Suprapubic skin (tissue), 4 donors: ENCODE measurements around the gene NBEA. TPM values are rescaled to one million over a fixed set of nuclear protein-coding genes. Genes with fewer than 3 reads are reported as not detected.

Experiments used
- DNase-seq, 2 donors: peaks; one replicate each; pipeline ENCODE4 v3.0.0-alpha.2; 2019; ENCODE audit warnings: low spot score in 2 of 2
- H3K27ac ChIP-seq: fragments of 200-600 bp; sonication (generic); one replicate; pipeline ENCODE4 v1.5.1; 2019
- H3K27me3 ChIP-seq: fragments of 200-600 bp; sonication (generic); one replicate; pipeline ENCODE4 v1.5.1; 2019
- H3K36me3 ChIP-seq: fragments of 200-600 bp; sonication (generic); one replicate; pipeline ENCODE4 v1.5.1; 2019
- H3K4me1 ChIP-seq: fragments of 200-600 bp; sonication (generic); one replicate; pipeline ENCODE4 v1.5.1; 2019
- H3K4me3 ChIP-seq: fragments of 200-600 bp; sonication (generic); one replicate; pipeline ENCODE4 v1.5.1; 2019; ENCODE audit warnings: mild to moderate bottlenecking
- H3K9me3 ChIP-seq: fragments of 200-600 bp; sonication (generic); one replicate; pipeline ENCODE4 v1.5.1; 2019
- CTCF ChIP-seq, 2 donors: fragments of 200-600 bp in 1 of 2; fragments of 450-650 bp in 1 of 2; sonication (generic) in 1 of 2; IDR thresholded peaks; one replicate each; pipeline ENCODE4 v1.5.1; 2016 to 2019; ENCODE audit warnings: antibody characterized with exemption in 2 of 2, mild to moderate bottlenecking in 1 of 2, moderate library complexity in 1 of 2
- EP300 ChIP-seq: sonication (generic); formaldehyde crosslinking; IDR thresholded peaks from one replicate; pipeline ENCODE4 v1.6.1; 2017; ENCODE audit warnings: antibody characterized with exemption
- POLR2A ChIP-seq, 2 donors: fragments of 450-650 bp; IDR thresholded peaks; one replicate each; pipeline ENCODE4 v1.6.1; 2017; ENCODE audit warnings: antibody characterized with exemption in 2 of 2, mild to moderate bottlenecking in 2 of 2, moderate library complexity in 2 of 2
- POLR2AphosphoS5 ChIP-seq, 3 donors: sonication (generic); formaldehyde crosslinking; IDR thresholded peaks; one replicate each; pipeline ENCODE4 v1.6.1; 2017; ENCODE audit warnings: antibody characterized with exemption in 3 of 3
- WGBS: methylation state at CpG from one replicate; pipeline ENCODE4 v1.1.5; 2018; 5-methylcytosine and 5-hydroxymethylcytosine counted together
- total RNA-seq, 4 donors: library from RNA; depleted of rRNA; stranded (reverse); fragments of >200 nt; gene quantifications; one replicate each; pipeline ENCODE4 v1.1.0, GENCODE V29; 2016

NBEA gene
- total RNA-seq, 4 donors from 2014 or later = 3.1 to 9.7 (median 4.1) TPM

GRCh38 chr13:35475212-35475959 lies 533.3 kb downstream of the NBEA start:
- Histone ChIP-seq H3K9me3 (no peaks in the 10 kb centered on the region), H3K27ac (peak overlapping the region; percentile 73), H3K4me1 (peaks cover 16% of the 10 kb centered on the region), H3K27me3 (peaks cover 70% of the 10 kb centered on the region), H3K4me3 (peak overlapping the region; percentile 59), H3K36me3 (no peaks in the 10 kb centered on the region)
- DNase-seq = peak in 1 of 2 donors; percentile 80
- TF ChIP-seq CTCF (IDR thresholded peaks at IDR 0.05) = no peak
- TF ChIP-seq EP300 = no peak
- no peak for TF ChIP-seq POLR2A (IDR thresholded peaks at IDR 0.05)
- no peak for TF ChIP-seq POLR2AphosphoS5 (IDR thresholded peaks at IDR 0.05)
- WGBS = 6% methylated on average over 37 of the region's 47 CpGs

DNA sequence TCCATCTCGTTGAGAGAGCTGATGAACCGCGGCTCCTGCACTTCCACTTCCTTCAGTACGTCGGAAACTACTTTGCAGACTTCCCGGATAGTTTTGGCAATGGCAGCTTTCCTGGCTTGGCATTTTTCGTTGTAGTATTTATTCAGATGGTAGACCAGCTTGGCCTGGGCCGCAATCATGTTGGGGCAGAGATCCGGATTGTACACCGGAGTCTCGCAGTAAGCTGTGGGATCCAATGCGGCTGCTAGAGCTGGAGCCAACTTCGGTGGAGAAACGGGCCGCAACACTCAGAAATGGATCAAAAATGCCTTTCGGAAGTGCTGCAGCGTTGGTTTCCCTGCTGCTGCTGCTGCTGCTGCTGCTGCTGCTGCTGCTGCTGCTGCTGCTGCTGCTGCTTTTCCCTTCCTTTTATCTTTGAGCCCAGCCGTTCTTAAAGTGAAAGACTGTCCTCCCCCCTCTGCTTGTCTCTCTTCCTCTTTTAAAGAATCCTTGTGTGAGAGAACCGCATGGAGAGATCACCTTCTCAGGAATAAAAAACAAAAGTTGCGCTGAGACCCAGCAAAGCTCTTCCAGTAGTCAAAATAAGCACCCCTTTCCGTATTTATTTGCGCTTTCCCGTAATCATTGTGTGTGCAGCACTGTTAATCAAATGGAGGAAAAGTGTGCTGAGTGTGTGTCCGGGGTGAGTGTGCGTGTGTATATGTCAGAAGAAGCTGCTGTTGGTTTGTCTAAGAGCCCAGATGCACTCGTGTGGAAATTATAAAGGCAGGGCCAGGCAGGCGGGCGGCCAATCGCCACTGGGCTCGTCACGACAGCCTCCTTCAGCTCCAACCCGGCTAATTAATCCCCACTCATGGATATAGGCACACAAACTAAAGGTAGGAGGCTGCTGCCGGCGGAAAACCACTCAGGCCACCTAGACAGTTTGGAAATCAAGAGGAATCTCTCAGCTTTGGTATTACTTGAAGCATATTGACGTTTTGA lies 534.2 kb downstream of the NBEA start, which contains the start of gene MAB21L1:
TSS of gene MAB21L1 (minus strand) at position 730 of the 984 bp plus-strand sequence. CDS start at position 179, 551 bp downstream.
- no peaks in the 10 kb centered on the region for H3K9me3 ChIP-seq
- peak within 1 kb of the TSS; percentile 73 for H3K27ac ChIP-seq
- peaks cover 62% of the 10 kb centered on the region for H3K27me3 ChIP-seq
- TF ChIP-seq POLR2AphosphoS5 (IDR thresholded peaks at IDR 0.05) = no peak
- peak in 1 of 2 donors; percentile 82 for TF ChIP-seq POLR2A (IDR thresholded peaks at IDR 0.05)
- 10% methylated on average over 33 of the region's 35 CpGs for WGBS
- no peaks in the 10 kb centered on the region for H3K36me3 ChIP-seq
- H3K4me3 ChIP-seq = peak within 1 kb of the TSS; percentile 59
- H3K4me1 ChIP-seq = peaks cover 9% of the 10 kb centered on the region
- peak in 1 of 2 donors; percentile 80 for DNase-seq

GRCh38 chr13:35477386-35477946 lies 535.4 kb downstream of the NBEA start:
- Histone ChIP-seq H3K4me3 (no peak overlapping the region), H3K4me1 (peaks cover 8% of the 10 kb centered on the region), H3K36me3 (no peaks in the 10 kb centered on the region), H3K27me3 (peaks cover 50% of the 10 kb centered on the region), H3K9me3 (no peaks in the 10 kb centered on the region), H3K27ac (no peak overlapping the region)
- no peak for TF ChIP-seq POLR2A (IDR thresholded peaks at IDR 0.05)
- TF ChIP-seq CTCF (IDR thresholded peaks at IDR 0.05) = no peak
- TF ChIP-seq POLR2AphosphoS5 (IDR thresholded peaks at IDR 0.05) = no peak
- TF ChIP-seq EP300 = no peak
- DNase-seq = no peak
- WGBS = 64% methylated on average over 5 of the region's 5 CpGs

DNA sequence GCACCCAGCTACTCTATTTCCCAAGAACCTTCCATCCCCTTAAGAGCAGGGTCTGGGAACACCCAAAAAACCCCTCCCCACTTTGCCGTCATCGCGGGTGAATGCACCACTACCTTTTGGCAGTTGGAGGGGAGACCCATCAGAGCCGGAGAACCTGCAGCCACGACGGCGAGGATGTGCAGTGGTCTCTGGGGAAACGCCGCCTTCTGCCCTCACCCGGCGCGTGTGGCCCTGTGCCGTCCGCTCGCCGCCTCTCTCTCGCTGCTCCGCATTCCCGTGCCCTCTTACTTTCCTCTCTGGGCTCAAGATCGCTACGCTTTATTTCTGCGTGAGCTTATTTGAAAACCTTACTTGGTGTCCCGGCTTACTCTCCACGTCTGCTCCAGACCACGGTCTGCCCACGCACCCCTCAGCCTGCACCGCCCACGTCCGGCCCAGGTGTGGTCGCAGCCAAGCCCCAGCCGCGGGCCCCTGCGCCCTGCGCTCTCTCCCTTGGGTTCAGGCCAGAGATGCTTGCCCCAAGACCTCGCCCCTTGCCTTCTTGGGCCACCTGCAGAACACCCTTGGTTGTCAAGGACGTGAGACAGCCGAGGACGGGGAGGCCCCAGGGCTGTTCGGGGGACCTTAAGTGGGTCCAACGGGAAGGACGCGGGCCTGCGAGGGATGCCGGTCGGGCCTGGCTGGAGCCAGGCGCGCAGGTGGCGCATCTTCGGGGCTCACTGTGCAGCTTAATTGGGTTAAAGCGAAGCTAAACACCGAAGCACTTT lies 536.4 kb downstream of the NBEA start:
- Histone ChIP-seq H3K27me3 (peaks cover 42% of the 10 kb centered on the region), H3K9me3 (no peaks in the 10 kb centered on the region), H3K36me3 (no peaks in the 10 kb centered on the region), H3K4me3 (no peak overlapping the region), H3K4me1 (peaks cover 8% of the 10 kb centered on the region), H3K27ac (no peak overlapping the region)
- TF ChIP-seq EP300 (no peak), POLR2A (IDR thresholded peaks at IDR 0.05) (no peak), POLR2AphosphoS5 (IDR thresholded peaks at IDR 0.05) (no peak)
- WGBS = 57% methylated on average over 47 of the region's 51 CpGs
- DNase-seq = no peak

DNA sequence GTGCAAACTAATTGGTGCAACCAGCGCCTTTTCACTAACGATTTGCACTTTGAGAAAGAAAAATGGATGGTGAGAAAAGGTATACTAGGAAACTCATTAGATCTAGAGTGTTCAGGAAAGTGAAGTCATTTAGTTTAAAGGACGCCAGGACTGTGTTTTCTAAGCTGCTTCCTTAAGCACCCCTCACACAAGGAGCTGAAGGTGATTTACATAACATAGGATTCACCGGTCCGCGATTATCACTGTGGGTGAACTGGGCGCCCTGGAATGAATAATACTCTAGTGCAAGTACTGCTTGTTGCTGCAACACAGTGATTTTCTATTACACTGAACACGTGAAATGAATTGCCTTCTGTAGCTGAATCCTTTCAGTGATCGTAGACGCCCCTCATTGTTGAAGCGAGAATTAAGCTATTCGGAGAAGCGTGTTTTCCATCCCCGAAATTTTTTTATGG lies 537.0 kb downstream of the NBEA start:
- Histone ChIP-seq H3K4me1 (peaks cover 8% of the 10 kb centered on the region), H3K4me3 (no peak overlapping the region), H3K9me3 (no peaks in the 10 kb centered on the region), H3K36me3 (no peaks in the 10 kb centered on the region), H3K27me3 (peaks cover 42% of the 10 kb centered on the region), H3K27ac (no peak overlapping the region)
- 73% methylated on average over 14 of the region's 14 CpGs for WGBS
- no peak for DNase-seq
- TF ChIP-seq CTCF (IDR thresholded peaks at IDR 0.05) (no peak), EP300 (no peak), POLR2A (IDR thresholded peaks at IDR 0.05) (no peak), POLR2AphosphoS5 (IDR thresholded peaks at IDR 0.05) (no peak)
